Measurements from ENCODE around the gene RPN1. TPM values are rescaled to one million over a fixed set of nuclear protein-coding genes. Genes with fewer than 3 reads are reported as not detected.
"Not testable (repeated sequence)": the region's sequence is repeated elsewhere in the genome, so short reads cannot be mapped to it uniquely, and the experiment has no call there.

The RPN1 gene
- total RNA-seq, 1 donor from 2014 or later: 283 TPM

GRCh38 chr3:128655531-128655930 is 4.9 kb upstream of the RPN1 start:
- H2AFZ ChIP-seq (ENCODE audit: low read depth, low read length): no peak overlapping the region
- Mint-ChIP-seq H3K4me3 (ENCODE audit: unreplicated experiment) (no peak overlapping the region), H3K27ac (ENCODE audit: unreplicated experiment) (no peak overlapping the region), H3K4me1 (ENCODE audit: low read depth, unreplicated experiment) (no peaks in the 10 kb centered on the region), H3K9me3 (ENCODE audit: unreplicated experiment) (no peaks in the 10 kb centered on the region), H3K27me3 (ENCODE audit: low read depth, unreplicated experiment) (no peaks in the 10 kb centered on the region), H3K36me3 (ENCODE audit: low read depth, unreplicated experiment) (no peaks in the 10 kb centered on the region)
- FAIRE-seq: no peak
- no peak overlapping the region for H3K9ac ChIP-seq (ENCODE audit: low read length)
- no peak overlapping the region for H3K4me2 ChIP-seq (ENCODE audit: low read length)
- no peak overlapping the region for H3K4me3 ChIP-seq (ENCODE audit: insufficient read depth, low read depth, low read length)
- no peak for DNase-seq (ENCODE audit: low read depth)
- TF ChIP-seq CTCF (IDR thresholded peaks at IDR 0.05; ENCODE audit: insufficient read depth, low read depth, low read length) (no peak), EZH2 (IDR thresholded peaks at IDR 0.05; ENCODE audit: insufficient read depth, low read length) (no peak)
- peaks cover 2% of the 10 kb centered on the region for H3K79me2 ChIP-seq (ENCODE audit: insufficient read depth, low read length)
- H3K4me1 ChIP-seq (ENCODE audit: insufficient read depth, low read length): no peaks in the 10 kb centered on the region
- no peaks in the 10 kb centered on the region for H3K27me3 ChIP-seq (ENCODE audit: insufficient read depth, low read length)
- no peaks in the 10 kb centered on the region for H3K9me3 ChIP-seq (ENCODE audit: insufficient read depth, low read depth, low read length)
- H3K36me3 ChIP-seq (ENCODE audit: insufficient read depth, low read length): no peaks in the 10 kb centered on the region
- no peak overlapping the region for H3K27ac ChIP-seq (ENCODE audit: low read depth, low read length)
- H4K20me1 ChIP-seq (ENCODE audit: insufficient read depth, low read length): no peaks in the 10 kb centered on the region

- not testable (repeated sequence) for H3K27ac ChIP-seq (ENCODE audit: low read depth, low read length); H3K27me3 ChIP-seq (ENCODE audit: insufficient read depth, low read length); H3K4me1 ChIP-seq (ENCODE audit: insufficient read depth, low read length); H3K27ac Mint-ChIP-seq (ENCODE audit: unreplicated experiment); H3K9me3 Mint-ChIP-seq (ENCODE audit: unreplicated experiment); H3K36me3 Mint-ChIP-seq (ENCODE audit: low read depth, unreplicated experiment); H3K4me2 ChIP-seq (ENCODE audit: low read length); H3K36me3 ChIP-seq (ENCODE audit: insufficient read depth, low read length); H3K4me3 ChIP-seq (ENCODE audit: insufficient read depth, low read depth, low read length); H4K20me1 ChIP-seq (ENCODE audit: insufficient read depth, low read length); FAIRE-seq; DNase-seq (ENCODE audit: low read depth); H3K9me3 ChIP-seq (ENCODE audit: insufficient read depth, low read depth, low read length); H3K4me1 Mint-ChIP-seq (ENCODE audit: low read depth, unreplicated experiment); H3K27me3 Mint-ChIP-seq (ENCODE audit: low read depth, unreplicated experiment); H3K4me3 Mint-ChIP-seq (ENCODE audit: unreplicated experiment); H3K9ac ChIP-seq (ENCODE audit: low read length); H2AFZ ChIP-seq (ENCODE audit: low read depth, low read length)
- peaks cover 15% of the 10 kb centered on the region for H3K79me2 ChIP-seq (ENCODE audit: insufficient read depth, low read length)
Measured at GRCh38 chr3:128653993-128654805, 3.6 kb upstream of the RPN1 start.

- not testable (repeated sequence) for H3K4me3 ChIP-seq (ENCODE audit: insufficient read depth, low read depth, low read length); H3K9ac ChIP-seq (ENCODE audit: low read length); H2AFZ ChIP-seq (ENCODE audit: low read depth, low read length); H3K27ac ChIP-seq (ENCODE audit: low read depth, low read length); H3K9me3 ChIP-seq (ENCODE audit: insufficient read depth, low read depth, low read length); H3K4me2 ChIP-seq (ENCODE audit: low read length); H3K27me3 Mint-ChIP-seq (ENCODE audit: low read depth, unreplicated experiment); H3K4me1 Mint-ChIP-seq (ENCODE audit: low read depth, unreplicated experiment); H3K9me3 Mint-ChIP-seq (ENCODE audit: unreplicated experiment); H3K27me3 ChIP-seq (ENCODE audit: insufficient read depth, low read length); H3K36me3 ChIP-seq (ENCODE audit: insufficient read depth, low read length); H3K4me3 Mint-ChIP-seq (ENCODE audit: unreplicated experiment); H3K27ac Mint-ChIP-seq (ENCODE audit: unreplicated experiment); H3K36me3 Mint-ChIP-seq (ENCODE audit: low read depth, unreplicated experiment); FAIRE-seq; H3K4me1 ChIP-seq (ENCODE audit: insufficient read depth, low read length); DNase-seq (ENCODE audit: low read depth)
- Histone ChIP-seq H3K79me2 (ENCODE audit: insufficient read depth, low read length) (peaks cover 22% of the 10 kb centered on the region), H4K20me1 (ENCODE audit: insufficient read depth, low read length) (peaks cover 15% of the 10 kb centered on the region)
Measured at GRCh38 chr3:128653383-128653992, 2.9 kb upstream of the RPN1 start.

All from astrocyte (in vitro differentiated cells and primary cell).